Ovary (tissue), 9 donors: ENCODE measurements around the gene FKBP2. TPM values are rescaled to one million over a fixed set of nuclear protein-coding genes. Genes with fewer than 3 reads are reported as not detected.
A peak's percentile ranks its signal among the peaks of the same experiment; 100 is the strongest.

Source experiments
- DNase-seq, 5 donors: peaks; one replicate each; pipeline ENCODE4 v3.0.0-alpha.2; 2019 to 2020
- H3K27ac ChIP-seq, 2 donors: fragments of 200-600 bp; one replicate each; pipeline versions ENCODE4 v1.5.1 to v1.8.0; 2019 to 2022
- H3K27me3 ChIP-seq: fragments of 200-600 bp; one replicate; pipeline ENCODE4 v1.8.0; 2022
- H3K36me3 ChIP-seq: fragments of 200-600 bp; sonication (generic); one replicate; pipeline ENCODE4 v1.5.1; 2019
- H3K4me1 ChIP-seq: one replicate; pipeline ENCODE4 v1.8.1; 2013; ENCODE audit warnings: mild to moderate bottlenecking, moderate library complexity; ENCODE audit not compliant: insufficient read depth
- H3K4me3 ChIP-seq: fragments of 200-600 bp; sonication (generic); one replicate; pipeline ENCODE4 v1.5.1; 2017
- H3K9me3 ChIP-seq, 2 donors: fragments of 200-600 bp in 1 of 2; sonication (generic) in 1 of 2; one replicate each; pipeline versions ENCODE4 v1.5.1 to v1.8.1; 2013 to 2019; ENCODE audit warnings: mild to moderate bottlenecking in 1 of 2, moderate library complexity in 1 of 2
- CTCF ChIP-seq, 3 donors: fragments of 450-650 bp in 2 of 3; fragments of 200-600 bp in 1 of 3; IDR thresholded peaks; one replicate each; pipeline versions ENCODE4 v1.5.1 to v1.8.0; 2016 to 2022; ENCODE audit warnings: antibody characterized with exemption in 3 of 3, mild to moderate bottlenecking in 1 of 3
- EP300 ChIP-seq: sonication (generic); formaldehyde crosslinking; IDR thresholded peaks from one replicate; pipeline ENCODE4 v1.6.1; 2017; ENCODE audit warnings: antibody characterized with exemption
- POLR2A ChIP-seq: fragments of 450-650 bp; IDR thresholded peaks from one replicate; pipeline ENCODE4 v1.6.1; 2017; ENCODE audit warnings: antibody characterized with exemption, mild to moderate bottlenecking, moderate library complexity
- WGBS, 3 donors: extraction: QIAGEN DNeasy Blood & Tissue Kit in 1 of 3; methylation state at CpG; one replicate each; pipeline versions ENCODE4 v1.1.5 to v1.1.7; 2013 to 2017; 5-methylcytosine and 5-hydroxymethylcytosine counted together
- intact Hi-C, 4 donors: fragments of 100-400 bp; cut with DNase I; formaldehyde crosslinking; loops; one replicate each; pipeline versions ENCODE4 v1.11.0 to v1.15.1; 2022 to 2023
- polyA plus RNA-seq, 2 donors: library from polyadenylated mRNA; stranded (reverse); fragments of 200-250 nt in 1 of 2; fragments of 350-450 nt in 1 of 2; fragmentation: Illumina TruSeq in 1 of 2; extraction: RNeasy Lipid Tissue Mini Kit (QIAGEN cat#74804) in 1 of 2; gene quantifications; one replicate each; pipeline ENCODE4 v1.2.3, GENCODE V29; 2013 to 2014
- total RNA-seq, 7 donors: library from RNA; depleted of rRNA in 2 of 7; stranded (reverse); fragments of >200 nt in 2 of 7; fragmentation: NEBNext Ultra II Directional in 3 of 7; extraction: Animal tissue kit (Norgen Biotek cat#: 25700) in 3 of 7; gene quantifications; one replicate each; pipeline versions ENCODE4 v1.1.0 to v1.2.4, GENCODE V29; 2016 to 2023
- donor health status: DM: no; HTN: no; CAD: no; lungs with moderate emphysema.
- donor health status: DM: no; HTN: no; CAD: no.
- donor health status: Bipolar disorder and iron deficiency.
- donor health status: DM: yes; HTN: yes; CAD: no.
- donor health status: DM: no; HTN: no; CAD: no.
- donor health status: DM: yes; HTN: yes; CAD: no.

The FKBP2 gene
- total and polyA plus RNA-seq, 9 donors, result 25.1 to 132 (median 49.5) TPM

- peak; percentile 92 to 95 (median 94) for DNase-seq
- H3K4me3 ChIP-seq, result peak within 1 kb of the TSS; percentile 52
- intact Hi-C loops, result no loop called here
- no peaks in the 10 kb centered on the region for H3K36me3 ChIP-seq
- WGBS, 3 donors, result 0 to 1% (median 0%) methylated on average over 59 to 62 of the region's 62 CpGs
- no peaks in the 10 kb centered on the region for H3K9me3 ChIP-seq
- H3K27me3 ChIP-seq, result no peaks in the 10 kb centered on the region
- H3K4me1 ChIP-seq, result peaks cover 27% of the 10 kb centered on the region
- H3K27ac ChIP-seq, result peak within 1 kb of the TSS; percentile 91 to 93
- TF ChIP-seq EP300, result no peak
- TF ChIP-seq CTCF (IDR thresholded peaks at IDR 0.05), result no peak
- peak; percentile 59 for TF ChIP-seq POLR2A
Observed at GRCh38 chr11:64230171-64230984, 10.5 kb upstream of the FKBP2 start, which contains the start of gene DNAJC4. TSS of gene DNAJC4 (plus strand) at chr11:64230548. CDS start at chr11:64230855, 307 bp downstream.

GRCh38 chr11:64230985-64231365, 9.9 kb upstream of the FKBP2 start:
- Histone ChIP-seq H3K36me3 (no peaks in the 10 kb centered on the region), H3K9me3 (no peaks in the 10 kb centered on the region), H3K4me1 (peaks cover 25% of the 10 kb centered on the region), H3K4me3 (peak overlapping the region; percentile 52), H3K27me3 (no peaks in the 10 kb centered on the region), H3K27ac (peak overlapping the region; percentile 91 to 93)
- intact Hi-C loops, result no loop called here
- TF ChIP-seq POLR2A (no peak), CTCF (IDR thresholded peaks at IDR 0.05) (no peak), EP300 (no peak)
- DNase-seq, result peak in 1 of 5 donors; percentile 37
- 3 to 7% (median 6%) methylated on average over 8 of the region's 8 CpGs for WGBS, 3 donors

GRCh38 chr11:64231546-64231945, 9.3 kb upstream of the FKBP2 start:
- peak in 1 of 5 donors; percentile 33 for DNase-seq
- 86 to 90% (median 90%) methylated on average over 7 of the region's 7 CpGs for WGBS, 3 donors
- H3K9me3 ChIP-seq, result no peaks in the 10 kb centered on the region
- intact Hi-C loops, result no loop called here
- H3K4me1 ChIP-seq, result peaks cover 25% of the 10 kb centered on the region
- TF ChIP-seq CTCF (IDR thresholded peaks at IDR 0.05) (no peak), EP300 (no peak), POLR2A (no peak)
- H3K27ac ChIP-seq, result no peak overlapping the region
- no peaks in the 10 kb centered on the region for H3K36me3 ChIP-seq
- no peak overlapping the region for H3K4me3 ChIP-seq
- H3K27me3 ChIP-seq, result no peaks in the 10 kb centered on the region

- H3K9me3 ChIP-seq, result no peaks in the 10 kb centered on the region
- H3K27me3 ChIP-seq, result no peaks in the 10 kb centered on the region
- H3K36me3 ChIP-seq, result no peaks in the 10 kb centered on the region
- H3K4me1 ChIP-seq, result peaks cover 16% of the 10 kb centered on the region
- TF ChIP-seq EP300, result no peak
- TF ChIP-seq CTCF (IDR thresholded peaks at IDR 0.05), result no peak
- TF ChIP-seq POLR2A, result no peak
- no peak overlapping the region for H3K27ac ChIP-seq
- intact Hi-C loops, result no loop called here
- no peak overlapping the region for H3K4me3 ChIP-seq
- WGBS, 3 donors, result 81 to 88% (median 86%) methylated on average over 13 to 15 of the region's 15 CpGs
- DNase-seq, result peak in 2 of 5 donors; percentile 32 to 37
Observed at GRCh38 chr11:64232182-64232966, 8.5 kb upstream of the FKBP2 start.
